Esophagus (tissue), 2 donors: ENCODE measurements around the gene TNS1. TPM values are rescaled to one million over a fixed set of nuclear protein-coding genes. Genes with fewer than 3 reads are reported as not detected.

Experiments used
- H3K27ac ChIP-seq, 2 donors: one replicate each; pipeline ENCODE4 v1.5.1; 2013; ENCODE audit warnings: low read depth in 2 of 2, mild to moderate bottlenecking in 2 of 2, inconsistent platforms in 1 of 2, low read length in 1 of 2, moderate library complexity in 1 of 2
- H3K27me3 ChIP-seq, 2 donors: one replicate each; pipeline ENCODE4 v1.6.1; 2013; ENCODE audit warnings: low read length in 2 of 2, control low read depth in 1 of 2, mild to moderate bottlenecking in 1 of 2; ENCODE audit not compliant: insufficient read depth in 2 of 2, control insufficient read depth in 1 of 2
- H3K36me3 ChIP-seq, 2 donors: one replicate each; pipeline ENCODE4 v1.6.1; 2013; ENCODE audit warnings: low read length in 1 of 2; ENCODE audit not compliant: control insufficient read depth in 2 of 2, insufficient read depth in 2 of 2
- H3K4me1 ChIP-seq, 2 donors: one replicate each; pipeline ENCODE4 v1.6.1; 2013; ENCODE audit warnings: low read length in 1 of 2; ENCODE audit not compliant: control insufficient read depth in 2 of 2, insufficient read depth in 2 of 2
- H3K4me3 ChIP-seq, 2 donors: one replicate each; pipeline ENCODE4 v1.5.1; 2013; ENCODE audit warnings: low read length in 2 of 2, mild to moderate bottlenecking in 2 of 2, low read depth in 1 of 2, moderate library complexity in 1 of 2
- H3K9me3 ChIP-seq, 2 donors: one replicate each; pipeline ENCODE4 v1.6.1; 2013; ENCODE audit warnings: mild to moderate bottlenecking in 2 of 2, low read depth in 1 of 2, low read length in 1 of 2, moderate library complexity in 1 of 2; ENCODE audit not compliant: control insufficient read depth in 2 of 2, insufficient read depth in 1 of 2
- WGBS, 2 donors: extraction: QIAGEN DNeasy Blood & Tissue Kit; methylation state at CpG; one replicate each; pipeline ENCODE4 v1.1.7; 2013; 5-methylcytosine and 5-hydroxymethylcytosine counted together
- polyA plus RNA-seq, 2 donors: library from polyadenylated mRNA; stranded (reverse); fragments of 200-250 nt; gene quantifications; one replicate each; pipeline ENCODE4 v1.2.3, GENCODE V29; 2013
- donor health status: healthy with polysubstance abuse.
- donor health status: Bipolar disorder and iron deficiency.

TNS1 gene
- polyA plus RNA-seq, 2 donors = 28.3 to 39.0 TPM

DNA sequence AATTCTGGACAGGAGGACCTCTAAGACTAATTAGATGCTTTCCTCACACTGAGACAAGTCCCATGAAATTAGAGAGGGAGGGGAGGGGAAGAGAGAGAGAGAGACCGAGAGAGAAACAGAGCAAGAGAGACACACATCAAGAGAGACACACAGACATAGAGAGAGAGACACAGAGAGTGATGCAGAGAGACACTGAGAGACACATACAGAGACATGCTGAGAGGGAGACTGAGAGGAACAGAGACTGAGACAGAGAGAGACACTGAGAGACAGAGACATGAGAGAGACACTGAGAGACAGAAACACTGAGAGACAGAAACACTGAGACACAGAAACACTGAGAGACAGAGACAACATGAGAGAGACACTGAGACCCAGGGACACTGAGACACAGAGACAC, 250.8 kb downstream of the TNS1 start:
- Histone ChIP-seq H3K4me3 (no peak overlapping the region), H3K9me3 (no peaks in the 10 kb centered on the region), H3K4me1 (peaks cover 3 to 4% of the 10 kb centered on the region in 2 donors), H3K27ac (no peak overlapping the region), H3K36me3 (no peaks in the 10 kb centered on the region), H3K27me3 (no peaks in the 10 kb centered on the region)
- WGBS, 2 donors = 88 to 89% methylated on average over 1 of the region's 1 CpG

DNA sequence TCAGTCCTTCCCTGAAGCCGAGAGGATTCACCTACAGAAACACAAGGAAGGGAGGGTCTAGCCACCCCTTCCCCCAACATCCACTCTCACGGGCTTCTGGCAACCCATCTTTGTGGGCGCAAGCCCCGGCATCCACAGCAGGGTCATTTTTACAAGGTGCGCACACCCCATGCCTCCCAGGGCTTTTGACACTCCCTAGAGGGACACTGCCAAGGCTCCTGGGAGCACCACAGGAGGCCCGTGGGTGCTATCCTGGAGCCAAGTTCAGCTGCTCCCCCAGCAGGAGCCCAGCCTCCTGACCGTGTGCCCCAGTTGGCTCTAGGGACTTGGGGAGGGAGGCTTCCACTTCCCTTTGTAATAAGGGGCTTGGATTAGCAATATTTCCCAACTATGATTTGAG, 251.6 kb downstream of the TNS1 start:
- Histone ChIP-seq H3K27me3 (no peaks in the 10 kb centered on the region), H3K36me3 (no peaks in the 10 kb centered on the region), H3K9me3 (no peaks in the 10 kb centered on the region), H3K27ac (no peak overlapping the region), H3K4me1 (peaks cover under 1 to 3% of the 10 kb centered on the region in 2 donors), H3K4me3 (no peak overlapping the region)
- WGBS, 2 donors = 88% methylated on average over 7 of the region's 7 CpGs

Other genes with a start within 250 kb of the TNS1 start
- gene RUFY4, start 66.3 kb upstream of the TNS1 start, polyA plus RNA-seq = under 1 TPM; 0.28 to 0.52 TPM
- 10 to 100 TPM; 12.0 to 23.8 TPM for gene CXCR2, start 123.0 kb upstream of the TNS1 start, polyA plus RNA-seq
- under 1 TPM; 0.08 to 0.11 TPM for gene CXCR1, start 164.0 kb upstream of the TNS1 start, polyA plus RNA-seq
- gene ARPC2, start 214.2 kb upstream of the TNS1 start, polyA plus RNA-seq = 100 to 1,000 TPM; 150 to 426 TPM